ENCODE results near the gene ALG12. TPM values are rescaled to one million over a fixed set of nuclear protein-coding genes. Genes with fewer than 3 reads are reported as not detected.

ALG12 gene
- total and polyA plus RNA-seq, 2 donors = 18.5 to 20.4 TPM

- peaks cover 5% of the 10 kb centered on the region for H3K4me1 ChIP-seq (ENCODE audit: insufficient read depth)
- under 1% methylated on average over 82 of the region's 84 CpGs for WGBS
Measured at GRCh38 chr22:49961005-49961600, 42.9 kb upstream of the ALG12 start.

GRCh38 chr22:49960159-49961004 is 42.1 kb upstream of the ALG12 start, which contains the start of gene PIM3:
PIM3 (plus strand) TSS chr22:49960772; CDS start chr22:49960948, 176 bp downstream.
- H3K27ac ChIP-seq (ENCODE audit: low read depth) = peak within 1 kb of the TSS; percentile 96
- under 1% methylated on average over 137 of the region's 137 CpGs for WGBS
- peaks cover 2% of the 10 kb centered on the region for H3K36me3 ChIP-seq (ENCODE audit: insufficient read depth)
- H3K4me1 ChIP-seq (ENCODE audit: insufficient read depth) = peaks cover 5% of the 10 kb centered on the region
- H3K4me3 ChIP-seq (ENCODE audit: low read depth, low read length) = peak within 1 kb of the TSS; percentile 90
- DNase-seq (ENCODE audit: extremely low spot score) = peak; percentile 82

More at GRCh38 chr22:49961005-49961600, 42.9 kb upstream of the ALG12 start:
- H3K4me3 ChIP-seq (ENCODE audit: low read depth, low read length) = peak overlapping the region; percentile 90
- peak overlapping the region; percentile 94 for H3K27ac ChIP-seq (ENCODE audit: low read depth)
- no peak for DNase-seq (ENCODE audit: extremely low spot score)
- peaks cover 4% of the 10 kb centered on the region for H3K36me3 ChIP-seq (ENCODE audit: insufficient read depth)

- Histone ChIP-seq H3K4me1 (ENCODE audit: insufficient read depth) (peaks cover 5% of the 10 kb centered on the region), H3K27ac (ENCODE audit: low read depth) (peak overlapping the region; percentile 55), H3K4me3 (ENCODE audit: low read depth, low read length) (peak overlapping the region; percentile 90), H3K36me3 (ENCODE audit: insufficient read depth) (peaks cover 2% of the 10 kb centered on the region)
- DNase-seq (ENCODE audit: extremely low spot score) = no peak
- 8% methylated on average over 21 of the region's 21 CpGs for WGBS
Measured at GRCh38 chr22:49959782-49960158, 41.5 kb upstream of the ALG12 start.

- WGBS = 80% methylated on average over 29 of the region's 29 CpGs
- DNase-seq (ENCODE audit: extremely low spot score) = no peak
- peak overlapping the region; percentile 90 for H3K4me3 ChIP-seq (ENCODE audit: low read depth, low read length)
- peaks cover 5% of the 10 kb centered on the region for H3K4me1 ChIP-seq (ENCODE audit: insufficient read depth)
- no peak overlapping the region for H3K27ac ChIP-seq (ENCODE audit: low read depth)
- H3K36me3 ChIP-seq (ENCODE audit: insufficient read depth) = peaks cover 2% of the 10 kb centered on the region
Measured at GRCh38 chr22:49958931-49959781, 40.9 kb upstream of the ALG12 start.

GRCh38 chr22:49958366-49958921 is 40.2 kb upstream of the ALG12 start:
- Histone ChIP-seq H3K4me3 (ENCODE audit: low read depth, low read length) (no peak overlapping the region), H3K27ac (ENCODE audit: low read depth) (no peak overlapping the region), H3K4me1 (ENCODE audit: insufficient read depth) (peaks cover 5% of the 10 kb centered on the region), H3K36me3 (ENCODE audit: insufficient read depth) (peaks cover 2% of the 10 kb centered on the region)
- DNase-seq (ENCODE audit: extremely low spot score) = no peak
- WGBS = 86% methylated on average over 16 of the region's 16 CpGs

GRCh38 chr22:49957826-49958365 is 39.7 kb upstream of the ALG12 start:
- H3K27ac ChIP-seq (ENCODE audit: low read depth) = no peak overlapping the region
- no peak overlapping the region for H3K4me3 ChIP-seq (ENCODE audit: low read depth, low read length)
- no peak for DNase-seq (ENCODE audit: extremely low spot score)
- H3K36me3 ChIP-seq (ENCODE audit: insufficient read depth) = peaks cover 2% of the 10 kb centered on the region
- WGBS = 80% methylated on average over 12 of the region's 12 CpGs
- peaks cover 2% of the 10 kb centered on the region for H3K4me1 ChIP-seq (ENCODE audit: insufficient read depth)

GRCh38 chr22:49956914-49957825 is 38.9 kb upstream of the ALG12 start:
- Histone ChIP-seq H3K27ac (ENCODE audit: low read depth) (no peak overlapping the region), H3K4me1 (ENCODE audit: insufficient read depth) (no peaks in the 10 kb centered on the region), H3K4me3 (ENCODE audit: low read depth, low read length) (no peak overlapping the region), H3K36me3 (ENCODE audit: insufficient read depth) (no peaks in the 10 kb centered on the region)
- DNase-seq (ENCODE audit: extremely low spot score) = no peak
- WGBS = 89% methylated on average over 20 of the region's 20 CpGs

- H3K4me1 ChIP-seq (ENCODE audit: insufficient read depth) = no peaks in the 10 kb centered on the region
- H3K36me3 ChIP-seq (ENCODE audit: insufficient read depth) = no peaks in the 10 kb centered on the region
- 78% methylated on average over 15 of the region's 15 CpGs for WGBS
- no peak for DNase-seq (ENCODE audit: extremely low spot score)
- no peak overlapping the region for H3K4me3 ChIP-seq (ENCODE audit: low read depth, low read length)
- no peak overlapping the region for H3K27ac ChIP-seq (ENCODE audit: low read depth)
Measured at GRCh38 chr22:49956418-49956770, 38.2 kb upstream of the ALG12 start.

- no peak overlapping the region for H3K27ac ChIP-seq (ENCODE audit: low read depth)
- no peaks in the 10 kb centered on the region for H3K36me3 ChIP-seq (ENCODE audit: insufficient read depth)
- WGBS = 93% methylated on average over 22 of the region's 22 CpGs
- H3K4me1 ChIP-seq (ENCODE audit: insufficient read depth) = no peaks in the 10 kb centered on the region
- no peak overlapping the region for H3K4me3 ChIP-seq (ENCODE audit: low read depth, low read length)
- DNase-seq (ENCODE audit: extremely low spot score) = no peak
Measured at GRCh38 chr22:49955581-49956417, 37.6 kb upstream of the ALG12 start.

- Histone ChIP-seq H3K4me3 (ENCODE audit: low read depth, low read length) (no peak overlapping the region), H3K27ac (ENCODE audit: low read depth) (no peak overlapping the region), H3K36me3 (ENCODE audit: insufficient read depth) (no peaks in the 10 kb centered on the region), H3K4me1 (ENCODE audit: insufficient read depth) (no peaks in the 10 kb centered on the region)
- 79% methylated on average over 15 of the region's 15 CpGs for WGBS
- no peak for DNase-seq (ENCODE audit: extremely low spot score)
Measured at GRCh38 chr22:49954991-49955580, 36.8 kb upstream of the ALG12 start.

GRCh38 chr22:49954354-49954753 is 36.1 kb upstream of the ALG12 start:
- no peaks in the 10 kb centered on the region for H3K4me1 ChIP-seq (ENCODE audit: insufficient read depth)
- 89% methylated on average over 8 of the region's 8 CpGs for WGBS
- DNase-seq (ENCODE audit: extremely low spot score) = no peak
- no peak overlapping the region for H3K27ac ChIP-seq (ENCODE audit: low read depth)
- no peaks in the 10 kb centered on the region for H3K36me3 ChIP-seq (ENCODE audit: insufficient read depth)
- no peak overlapping the region for H3K4me3 ChIP-seq (ENCODE audit: low read depth, low read length)
